Ishikawa (cell line): Measurements from ENCODE around the gene APC2.

ENCODE experiments used
- CEBPB ChIP-seq: IDR thresholded peaks from 2 replicates; pipeline ENCODE4 v1.6.1; 2012
- CREB1 ChIP-seq: IDR thresholded peaks from 2 replicates; pipeline ENCODE4 v1.6.1; 2012; ENCODE audit warnings: low read depth
- EGR1 ChIP-seq: IDR thresholded peaks from 2 replicates; pipeline ENCODE4 v1.6.1; 2012
- EP300 ChIP-seq: IDR thresholded peaks from 2 replicates; pipeline ENCODE4 v1.6.1; 2012; ENCODE audit warnings: borderline replicate concordance
- MAX ChIP-seq: IDR thresholded peaks from 2 replicates; pipeline ENCODE4 v1.6.1; 2012
- NFIC ChIP-seq: IDR thresholded peaks from 2 replicates; pipeline ENCODE4 v1.6.1; 2012
- REST ChIP-seq: IDR thresholded peaks from 2 replicates; pipeline ENCODE4 v1.6.1; 2012; ENCODE audit warnings: low read depth, mild to moderate bottlenecking
- TAF1 ChIP-seq: IDR thresholded peaks from 2 replicates; pipeline ENCODE4 v1.6.1; 2012; ENCODE audit warnings: low read depth, mild to moderate bottlenecking
- TCF12 ChIP-seq: IDR thresholded peaks from 2 replicates; pipeline ENCODE4 v1.6.1; 2012; ENCODE audit warnings: low read depth
- USF1 ChIP-seq: IDR thresholded peaks from 2 replicates; pipeline ENCODE4 v1.6.1; 2012
- ZBTB7A ChIP-seq: IDR thresholded peaks from 2 replicates; pipeline ENCODE4 v1.6.1; 2012; ENCODE audit warnings: low read depth

GRCh38 chr19:1483131-1483978 is 33.4 kb downstream of the APC2 start:
- TF ChIP-seq NFIC (no peak), USF1 (no peak), REST (no peak), TCF12 (no peak), EGR1 (no peak), ZBTB7A (no peak), CEBPB (no peak), MAX (no peak), CREB1 (no peak), EP300 (no peak), TAF1 (no peak)
